Measurements from ENCODE around the gene ST7. TPM values are rescaled to one million over a fixed set of nuclear protein-coding genes. Genes with fewer than 3 reads are reported as not detected.

ST7 gene
- total RNA-seq, 2 experiments from 2014 or later, result 4.9 to 5.4 TPM

DNA sequence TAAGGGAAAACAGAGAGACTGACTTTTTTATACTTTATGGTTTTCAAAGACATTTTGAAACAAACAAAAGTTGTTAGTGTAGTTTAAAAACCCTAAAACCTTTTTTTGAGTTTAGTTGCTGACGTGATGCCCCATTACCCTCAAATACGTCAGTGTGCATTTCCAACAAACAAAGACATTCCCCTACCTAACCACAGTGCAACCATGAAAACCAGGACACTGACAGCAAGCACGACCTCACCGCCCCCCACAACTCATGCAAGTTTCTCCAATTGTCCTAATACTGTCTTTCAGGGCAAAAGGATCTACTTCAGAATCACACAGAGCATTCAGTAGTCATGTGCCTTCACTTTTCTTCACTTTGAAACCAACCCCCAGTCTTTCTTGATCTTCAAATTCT is 294.5 kb downstream of the ST7 start:
- intact Hi-C loops (cut with DNase I, micrococcal nuclease), result no loop called here

DNA sequence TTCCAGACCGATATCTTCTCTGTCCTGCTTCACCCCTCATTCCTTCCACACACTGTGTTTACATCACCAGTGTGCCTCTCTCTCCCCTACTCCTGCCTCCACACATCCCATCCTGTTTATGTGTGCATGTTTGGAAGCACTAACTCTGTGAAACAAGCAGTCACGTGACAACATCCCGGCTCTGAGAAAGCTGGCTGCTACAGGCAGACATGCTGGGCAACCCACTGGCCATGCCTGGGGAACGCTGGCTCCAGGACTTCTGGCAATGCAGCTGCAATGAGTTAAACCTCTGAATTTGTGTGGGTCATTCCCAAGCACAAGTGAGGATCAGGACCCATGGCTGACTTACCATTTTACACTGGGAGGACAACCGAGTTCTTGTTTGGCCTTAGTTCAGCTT is 295.5 kb downstream of the ST7 start:
- no peaks in the 10 kb centered on the region for H3K36me3 Mint-ChIP-seq (ENCODE audit: low read depth)
- intact Hi-C loops (cut with DNase I, micrococcal nuclease), result no loop called here

More for the DNA sequence above, 294.5 kb downstream of the ST7 start:
- no peak overlapping the region for H3K4me3 Mint-ChIP-seq
- peaks cover 8% of the 10 kb centered on the region for H3K27me3 Mint-ChIP-seq
- H3K27ac ChIP-seq (ENCODE audit: low read depth in 1 of 2, low read length in 2 of 2), result no peak overlapping the region
- H3K4me1 Mint-ChIP-seq (ENCODE audit: low read depth), result no peaks in the 10 kb centered on the region
- H3K9me3 Mint-ChIP-seq, result no peaks in the 10 kb centered on the region
- ChIA-PET POLR2A (no interaction called here), CTCF (no interaction called here)
- no peaks in the 10 kb centered on the region for H3K36me3 ChIP-seq (ENCODE audit: insufficient read depth, low read length)
- no peaks in the 10 kb centered on the region for H3K27me3 ChIP-seq (ENCODE audit: control insufficient read depth in 1 of 2, insufficient read depth in 2 of 2, low read length in 2 of 2)
- TF ChIP-seq, protein P1, sequence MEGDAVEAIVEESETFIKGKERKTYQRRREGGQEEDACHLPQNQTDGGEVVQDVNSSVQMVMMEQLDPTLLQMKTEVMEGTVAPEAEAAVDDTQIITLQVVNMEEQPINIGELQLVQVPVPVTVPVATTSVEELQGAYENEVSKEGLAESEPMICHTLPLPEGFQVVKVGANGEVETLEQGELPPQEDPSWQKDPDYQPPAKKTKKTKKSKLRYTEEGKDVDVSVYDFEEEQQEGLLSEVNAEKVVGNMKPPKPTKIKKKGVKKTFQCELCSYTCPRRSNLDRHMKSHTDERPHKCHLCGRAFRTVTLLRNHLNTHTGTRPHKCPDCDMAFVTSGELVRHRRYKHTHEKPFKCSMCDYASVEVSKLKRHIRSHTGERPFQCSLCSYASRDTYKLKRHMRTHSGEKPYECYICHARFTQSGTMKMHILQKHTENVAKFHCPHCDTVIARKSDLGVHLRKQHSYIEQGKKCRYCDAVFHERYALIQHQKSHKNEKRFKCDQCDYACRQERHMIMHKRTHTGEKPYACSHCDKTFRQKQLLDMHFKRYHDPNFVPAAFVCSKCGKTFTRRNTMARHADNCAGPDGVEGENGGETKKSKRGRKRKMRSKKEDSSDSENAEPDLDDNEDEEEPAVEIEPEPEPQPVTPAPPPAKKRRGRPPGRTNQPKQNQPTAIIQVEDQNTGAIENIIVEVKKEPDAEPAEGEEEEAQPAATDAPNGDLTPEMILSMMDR (IDR thresholded peaks at IDR 0.05), result no peak
- H3K9me3 ChIP-seq (ENCODE audit: control insufficient read depth in 1 of 2, insufficient read depth in 1 of 2, low read length in 2 of 2), result no peaks in the 10 kb centered on the region
- no peak for DNase-seq
- H3K36me3 Mint-ChIP-seq (ENCODE audit: low read depth), result no peaks in the 10 kb centered on the region
- H3K4me1 ChIP-seq (ENCODE audit: insufficient read depth, low read length), result no peaks in the 10 kb centered on the region
- ATAC-seq (ENCODE audit: poor library complexity), result no peak
- H3K27ac Mint-ChIP-seq, result no peak overlapping the region
- H3K4me3 ChIP-seq (ENCODE audit: low read length), result no peak overlapping the region

GRCh38 chr7:117249696-117250095 is 296.4 kb downstream of the ST7 start:
- Mint-ChIP-seq H3K27me3 (no peaks in the 10 kb centered on the region), H3K27ac (no peak overlapping the region), H3K36me3 (ENCODE audit: low read depth) (no peaks in the 10 kb centered on the region), H3K4me1 (ENCODE audit: low read depth) (no peaks in the 10 kb centered on the region), H3K4me3 (no peak overlapping the region), H3K9me3 (no peaks in the 10 kb centered on the region)
- no peak for ATAC-seq (ENCODE audit: poor library complexity)
- CTCF ChIA-PET, result no interaction called here
- Histone ChIP-seq H3K27ac (ENCODE audit: low read depth in 1 of 2, low read length in 2 of 2) (no peak overlapping the region), H3K27me3 (ENCODE audit: control insufficient read depth in 1 of 2, insufficient read depth in 2 of 2, low read length in 2 of 2) (no peaks in the 10 kb centered on the region), H3K9me3 (ENCODE audit: control insufficient read depth in 1 of 2, insufficient read depth in 1 of 2, low read length in 2 of 2) (no peaks in the 10 kb centered on the region), H3K4me1 (ENCODE audit: insufficient read depth, low read length) (no peaks in the 10 kb centered on the region), H3K4me3 (ENCODE audit: low read length) (no peak overlapping the region), H3K36me3 (ENCODE audit: insufficient read depth, low read length) (no peaks in the 10 kb centered on the region)
- POLR2A ChIA-PET, result no interaction called here
- intact Hi-C loops (cut with DNase I, micrococcal nuclease), result no loop called here
- no peak for DNase-seq
- TF ChIP-seq, protein P1 (IDR thresholded peaks at IDR 0.05), result no peak

More for the DNA sequence above, 295.5 kb downstream of the ST7 start:
- H3K27me3 Mint-ChIP-seq, result no peaks in the 10 kb centered on the region
- DNase-seq, result no peak
- no peak overlapping the region for H3K27ac ChIP-seq (ENCODE audit: low read depth in 1 of 2, low read length in 2 of 2)
- POLR2A ChIA-PET, result no interaction called here
- ATAC-seq (ENCODE audit: poor library complexity), result no peak
- CTCF ChIA-PET, result no interaction called here
- no peak overlapping the region for H3K4me3 ChIP-seq (ENCODE audit: low read length)
- H3K27me3 ChIP-seq (ENCODE audit: control insufficient read depth in 1 of 2, insufficient read depth in 2 of 2, low read length in 2 of 2), result no peaks in the 10 kb centered on the region
- no peaks in the 10 kb centered on the region for H3K36me3 ChIP-seq (ENCODE audit: insufficient read depth, low read length)
- no peaks in the 10 kb centered on the region for H3K9me3 ChIP-seq (ENCODE audit: control insufficient read depth in 1 of 2, insufficient read depth in 1 of 2, low read length in 2 of 2)
- H3K4me3 Mint-ChIP-seq, result no peak overlapping the region
- TF ChIP-seq, protein P1 (IDR thresholded peaks at IDR 0.05), result no peak
- no peak overlapping the region for H3K27ac Mint-ChIP-seq
- H3K9me3 Mint-ChIP-seq, result no peaks in the 10 kb centered on the region
- H3K4me1 ChIP-seq (ENCODE audit: insufficient read depth, low read length), result no peaks in the 10 kb centered on the region
- no peaks in the 10 kb centered on the region for H3K4me1 Mint-ChIP-seq (ENCODE audit: low read depth)
